GM18526 (cell line): ENCODE data around the gene LIAS.

Source experiments
- POLR2A ChIP-seq: IDR thresholded peaks from 3 replicates; pipeline ENCODE4 v1.6.1; 2011; ENCODE audit not compliant: insufficient read length; ENCODE audit errors: extremely low read depth

LIAS gene

GRCh38 chr4:39458505-39459300 lies at the start of gene LIAS, which contains the start of gene RPL9:
Gene LIAS, plus strand, starts transcription at chr4:39459056. Its CDS starts 62 bp downstream, at chr4:39459118.
Gene RPL9, minus strand, starts transcription at chr4:39458922. Its CDS starts 483 bp downstream, at chr4:39458439.
- TF ChIP-seq POLR2A, result peak; percentile 98

DNA sequence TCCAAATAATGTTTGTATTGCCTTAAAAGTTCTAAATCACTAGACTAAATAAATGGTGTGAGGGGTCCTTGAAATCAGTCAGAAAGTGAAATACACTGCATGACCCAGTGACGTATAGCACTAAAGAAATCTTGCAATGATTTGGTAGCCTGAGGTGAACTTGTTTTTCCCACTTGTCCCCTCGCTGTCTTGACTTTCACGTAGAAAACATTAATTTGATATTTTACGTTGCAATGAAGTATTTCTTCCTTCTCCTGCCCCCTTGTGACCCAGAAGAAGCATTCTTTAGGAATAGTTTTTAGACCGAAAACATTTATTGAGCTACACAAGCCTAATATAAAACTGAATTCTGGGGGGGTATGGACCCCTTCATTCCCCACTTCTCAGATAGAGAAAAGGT lies 48.4 kb upstream of the LIAS start:
- no peak for TF ChIP-seq POLR2A

DNA sequence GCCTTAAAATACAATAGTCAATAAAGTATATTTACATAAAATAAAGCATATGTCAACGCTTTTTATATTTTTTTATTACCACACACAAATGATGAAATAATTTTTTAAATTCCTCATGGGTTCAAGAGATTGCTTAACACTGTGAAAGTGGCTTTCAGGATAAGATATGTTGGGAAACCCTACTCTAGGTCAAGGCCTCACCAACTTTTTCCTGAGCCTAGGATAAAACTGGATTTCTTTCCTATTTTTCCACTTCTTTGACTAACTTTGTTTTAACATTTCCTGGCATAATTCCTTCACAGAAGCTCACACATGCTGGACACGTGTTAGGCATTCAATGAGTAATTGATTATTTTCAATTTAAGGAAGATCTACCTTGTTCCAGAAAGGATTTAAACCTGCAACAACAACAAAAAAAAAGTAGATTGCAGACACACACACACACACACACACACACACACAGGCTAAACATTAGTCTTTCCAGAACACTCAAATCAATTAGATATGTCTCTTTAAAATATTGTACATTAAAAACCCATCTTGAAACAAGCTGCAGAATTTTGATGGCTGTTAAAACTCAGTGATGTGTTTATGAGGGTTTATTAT lies 43.1 kb upstream of the LIAS start:
- TF ChIP-seq POLR2A, result no peak

DNA sequence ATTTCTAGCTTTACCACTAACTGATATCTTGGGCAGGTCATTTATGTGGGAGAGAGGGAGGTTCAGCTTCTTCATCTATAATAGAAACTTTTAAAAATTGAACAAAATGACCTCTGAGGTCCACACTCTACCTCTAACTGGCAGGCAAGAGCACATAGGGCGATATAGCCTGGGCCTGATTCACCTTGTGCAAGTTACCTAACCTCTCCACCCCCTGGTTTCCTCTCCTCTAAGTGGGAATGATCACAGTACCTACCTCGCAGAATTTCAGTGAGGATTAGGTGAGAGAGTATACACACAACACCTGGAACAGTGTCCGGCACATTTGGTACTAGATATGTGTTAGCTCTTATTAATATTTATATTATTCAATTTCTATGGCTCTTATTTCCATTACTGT lies 36.6 kb upstream of the LIAS start:
- no peak for TF ChIP-seq POLR2A

DNA sequence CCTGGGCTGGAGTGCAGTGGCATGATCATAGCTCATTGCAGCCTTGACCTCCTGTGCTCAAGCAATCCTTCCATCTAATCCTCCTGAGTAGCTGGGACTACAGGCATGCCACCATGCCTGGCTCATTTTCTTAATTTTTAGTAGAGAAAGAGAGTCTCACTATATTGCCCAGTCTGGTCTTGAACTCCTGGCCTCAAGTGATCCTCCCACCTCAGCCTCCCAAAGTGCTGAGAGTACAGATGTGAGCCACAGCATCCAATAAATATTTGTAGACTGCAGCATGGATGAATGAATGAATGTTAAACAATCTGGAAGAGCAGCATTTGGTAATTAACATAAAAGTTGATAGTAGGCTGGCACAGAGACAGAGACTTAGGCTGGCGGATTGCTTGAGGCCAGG lies 32.1 kb upstream of the LIAS start:
- TF ChIP-seq POLR2A, result no peak

DNA sequence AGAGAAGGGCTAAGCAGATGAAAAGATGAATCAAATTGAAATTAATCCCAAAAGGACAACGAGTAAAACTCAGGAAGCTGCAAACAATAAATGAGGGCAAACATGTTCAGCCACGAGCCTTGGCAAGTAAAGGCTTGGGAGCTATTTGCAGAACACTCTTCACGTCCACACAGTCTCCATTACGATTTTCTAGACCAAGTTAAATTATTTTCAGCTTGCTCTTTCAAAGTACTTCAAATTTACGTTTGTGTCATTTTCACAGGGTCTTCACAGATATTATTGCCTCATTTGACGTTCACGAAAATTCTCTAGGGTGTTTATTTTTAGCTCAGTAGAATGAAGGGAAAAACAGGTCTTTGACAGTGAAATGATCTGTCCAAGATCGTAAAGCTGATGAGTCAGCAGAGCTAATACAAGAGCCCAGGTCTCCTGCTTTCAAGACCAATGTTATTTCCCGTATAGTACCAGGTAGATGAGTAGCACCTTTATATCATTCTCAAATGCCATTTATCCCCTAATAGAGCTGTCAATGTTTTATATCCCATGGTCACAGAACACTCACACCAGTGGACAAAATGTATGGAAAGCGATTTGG lies 31.2 kb upstream of the LIAS start:
- no peak for TF ChIP-seq POLR2A

GRCh38 chr4:39429476-39430334 lies 29.2 kb upstream of the LIAS start:
- no peak for TF ChIP-seq POLR2A

DNA sequence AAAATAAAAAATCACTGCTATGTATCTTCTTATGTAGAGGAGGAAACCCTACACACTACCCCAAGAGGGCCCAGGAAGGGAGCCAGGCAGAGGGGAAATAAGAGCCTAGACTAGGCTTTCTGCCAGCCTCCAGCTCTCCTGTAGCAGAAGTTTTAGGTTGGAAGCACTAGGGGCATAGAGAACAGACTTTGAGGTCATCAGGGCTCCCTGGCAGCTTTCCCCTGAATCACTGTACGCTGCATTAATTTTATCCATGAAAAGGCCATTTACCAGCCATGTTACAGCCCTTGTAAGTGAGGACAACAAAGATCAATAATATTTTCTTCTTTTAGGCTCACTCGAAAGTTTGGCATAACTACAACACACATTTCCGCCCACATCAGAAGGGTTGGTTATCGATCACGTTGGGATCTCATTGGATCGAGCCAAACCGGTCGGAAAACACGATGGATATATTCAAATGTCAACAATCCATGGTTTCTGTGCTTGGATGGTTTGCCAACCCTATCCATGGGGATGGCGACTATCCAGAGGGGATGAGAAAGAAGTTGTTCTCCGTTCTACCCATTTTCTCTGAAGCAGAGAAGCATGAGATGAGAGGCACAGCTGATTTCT lies 24.9 kb upstream of the LIAS start:
- no peak for TF ChIP-seq POLR2A

DNA sequence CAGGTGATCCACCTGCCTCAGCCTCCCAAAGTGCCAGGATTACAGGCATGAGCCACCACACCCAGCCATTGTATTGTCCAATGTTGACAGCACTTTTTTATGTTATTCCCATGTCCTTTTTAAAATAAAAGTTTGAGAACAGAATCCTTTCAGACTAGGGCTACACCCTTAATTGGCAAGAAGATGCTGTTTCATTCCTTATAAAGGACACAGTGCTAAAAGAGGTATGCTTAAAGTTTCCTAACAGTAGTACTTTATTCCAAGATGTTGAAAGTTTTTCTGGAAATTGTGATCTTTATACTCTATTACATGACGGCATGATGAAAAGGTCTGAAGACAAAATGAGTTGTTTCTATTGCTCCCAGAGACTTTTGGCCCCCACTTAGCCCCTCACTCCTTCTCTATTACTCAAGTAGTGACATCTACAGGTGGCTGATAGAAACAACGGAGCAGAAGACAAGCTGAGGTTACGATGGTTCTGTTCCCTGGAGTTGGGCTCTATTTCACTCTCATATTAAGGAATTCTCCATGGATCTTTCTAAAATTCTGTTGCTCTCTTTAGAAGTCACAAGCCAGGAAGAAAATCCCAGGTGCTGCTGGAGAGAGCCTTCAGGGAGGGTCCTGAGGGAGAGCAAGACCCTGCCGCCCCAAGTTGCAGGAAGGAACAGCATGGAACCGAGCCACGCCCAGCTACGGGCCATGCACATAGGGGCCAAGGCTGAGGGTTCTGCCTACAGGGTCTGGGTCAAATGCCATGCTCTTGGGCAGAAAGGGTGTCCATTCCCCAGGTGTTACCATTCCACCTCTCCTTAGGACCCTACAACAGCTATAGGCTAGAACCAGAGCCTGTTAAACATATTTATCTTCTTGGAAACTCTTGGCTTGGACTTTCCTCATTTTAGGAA lies 22.9 kb upstream of the LIAS start:
- no peak for TF ChIP-seq POLR2A

GRCh38 chr4:39441593-39441992 lies 17.3 kb upstream of the LIAS start:
- TF ChIP-seq POLR2A, result no peak

- no peak for TF ChIP-seq POLR2A
Observed at GRCh38 chr4:39442998-39443397, 15.9 kb upstream of the LIAS start.

GRCh38 chr4:39446483-39446841 lies 12.4 kb upstream of the LIAS start:
- TF ChIP-seq POLR2A, result no peak

- TF ChIP-seq POLR2A, result no peak
Observed at GRCh38 chr4:39446842-39447573, 11.8 kb upstream of the LIAS start.

DNA sequence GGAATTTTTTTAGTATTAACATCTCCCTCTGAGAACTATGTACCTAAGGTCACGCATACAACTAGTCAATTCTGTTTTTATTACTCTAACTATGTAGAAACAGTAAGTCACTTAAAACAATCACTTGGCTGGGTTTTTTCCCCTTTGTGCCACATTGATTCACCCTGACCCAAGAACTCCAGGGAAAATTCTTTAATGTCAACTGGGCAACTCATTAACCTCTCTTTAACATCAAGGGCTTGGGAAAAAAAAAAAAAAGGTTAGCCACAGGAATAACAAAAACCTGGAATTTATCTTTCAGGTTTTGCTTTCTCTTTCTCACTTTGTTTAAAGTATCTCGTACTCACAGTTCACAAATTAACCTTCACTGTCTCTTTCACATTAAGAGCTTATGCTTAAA lies 8.2 kb upstream of the LIAS start:
- TF ChIP-seq POLR2A, result no peak
